Ascending aorta (tissue), 2 donors: ENCODE results near the gene DNAJC13. TPM values are rescaled to one million over a fixed set of nuclear protein-coding genes. Genes with fewer than 3 reads are reported as not detected.
"Not testable (repeated sequence)": the region's sequence is repeated elsewhere in the genome, so short reads cannot be mapped to it uniquely, and the experiment has no call there.

Experiments
- DNase-seq, 2 donors: peaks; one replicate each; pipeline ENCODE4 v3.0.0-alpha.2; 2019; ENCODE audit warnings: low spot score in 2 of 2
- H3K27ac ChIP-seq, 2 donors: fragments of 200-600 bp; sonication (generic); one replicate each; pipeline ENCODE4 v1.5.1; 2016 to 2017; ENCODE audit warnings: mild to moderate bottlenecking in 1 of 2
- H3K27me3 ChIP-seq: fragments of 200-600 bp; sonication (generic); one replicate; pipeline ENCODE4 v1.5.1; 2017
- H3K36me3 ChIP-seq, 2 donors: fragments of 200-600 bp; sonication (generic); one replicate each; pipeline ENCODE4 v1.5.1; 2016
- H3K4me1 ChIP-seq, 2 donors: fragments of 200-600 bp; sonication (generic); one replicate each; pipeline ENCODE4 v1.5.1; 2016 to 2017; ENCODE audit warnings: mild to moderate bottlenecking in 1 of 2
- H3K4me3 ChIP-seq, 2 donors: fragments of 200-600 bp; sonication (generic); one replicate each; pipeline ENCODE4 v1.5.1; 2016 to 2017; ENCODE audit warnings: mild to moderate bottlenecking in 1 of 2
- H3K9me3 ChIP-seq, 2 donors: fragments of 200-600 bp; sonication (generic); one replicate each; pipeline ENCODE4 v1.5.1; 2016
- CTCF ChIP-seq, 3 experiments: fragments of 200-600 bp in 2 of 3; fragments of 450-650 bp in 1 of 3; sonication (generic) in 2 of 3; IDR thresholded peaks; one replicate each; pipeline ENCODE4 v1.5.1; 2016 to 2019; ENCODE audit warnings: antibody characterized with exemption in 3 of 3, mild to moderate bottlenecking in 1 of 3, moderate library complexity in 1 of 3
- intact Hi-C: fragments of 100-400 bp; cut with DNase I; formaldehyde crosslinking; loops from one replicate; pipeline ENCODE4 v1.15.1; 2023
- total RNA-seq: library from RNA; depleted of rRNA; stranded (reverse); fragments of >200 nt; gene quantifications from one replicate; pipeline ENCODE4 v1.1.0, GENCODE V29; 2016

Gene DNAJC13
- total RNA-seq, 1 donor from 2014 or later: 29.4 TPM

GRCh38 chr3:132394320-132394719 is 23.0 kb upstream of the DNAJC13 start:
- intact Hi-C loops: no loop called here
- H3K9me3 ChIP-seq: no peaks in the 10 kb centered on the region
- no peaks in the 10 kb centered on the region for H3K36me3 ChIP-seq
- H3K4me1 ChIP-seq: no peaks in the 10 kb centered on the region
- no peak for DNase-seq
- H3K27ac ChIP-seq: no peak overlapping the region
- TF ChIP-seq CTCF (IDR thresholded peaks at IDR 0.05): no peak
- H3K4me3 ChIP-seq: no peak overlapping the region
- no peaks in the 10 kb centered on the region for H3K27me3 ChIP-seq

DNA sequence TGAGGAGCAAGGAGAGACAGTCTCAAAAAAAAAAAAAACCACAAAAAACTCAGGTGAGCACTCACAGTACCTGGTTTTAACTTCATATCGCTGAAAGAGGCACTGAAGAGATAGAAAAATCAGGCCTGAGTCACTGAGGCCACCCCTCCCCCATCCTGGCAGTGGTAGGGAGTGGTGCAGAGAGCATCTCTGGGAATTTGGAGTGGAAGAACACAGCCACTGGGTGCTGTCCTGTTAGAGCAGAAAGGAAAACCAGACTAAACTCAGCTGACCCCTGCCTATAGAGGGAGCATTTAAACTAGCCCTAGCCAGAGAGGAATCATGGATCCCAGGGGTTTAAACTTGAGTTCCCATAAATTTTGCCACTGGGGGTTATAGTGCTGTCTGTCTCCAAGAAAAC is 22.2 kb upstream of the DNAJC13 start:
- Histone ChIP-seq H3K36me3 (no peaks in the 10 kb centered on the region), H3K4me1 (no peaks in the 10 kb centered on the region), H3K27ac (no peak overlapping the region), H3K4me3 (no peak overlapping the region), H3K27me3 (no peaks in the 10 kb centered on the region), H3K9me3 (no peaks in the 10 kb centered on the region)
- DNase-seq: no peak
- no peak for TF ChIP-seq CTCF (IDR thresholded peaks at IDR 0.05)
- intact Hi-C loops: loop anchor here (5.0 kb wide), 1 partner anchor 43 kb away; no protein-coding TSS in a partner anchor

DNA sequence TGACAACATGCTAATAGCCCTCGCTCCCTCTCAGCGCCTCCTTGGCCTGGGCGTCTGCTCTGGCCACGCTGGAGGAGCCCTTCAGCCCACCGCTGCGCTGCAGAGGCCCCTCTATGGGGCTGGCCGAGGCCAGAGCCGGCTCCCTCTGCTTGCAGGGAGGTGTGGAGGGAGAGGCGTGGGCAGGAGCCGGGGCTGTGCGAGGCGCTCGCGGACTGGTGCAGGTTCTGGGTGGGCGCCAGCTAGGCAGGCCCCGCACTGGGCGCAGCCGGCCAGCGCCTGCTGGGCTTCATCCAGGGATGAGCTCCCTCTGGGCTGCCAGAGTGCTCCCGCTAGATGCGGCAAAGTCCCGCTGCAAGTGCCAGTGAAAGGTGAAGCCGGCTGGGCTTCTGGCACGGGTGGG is 21.0 kb upstream of the DNAJC13 start:
- intact Hi-C loops: loop anchor here (5.0 kb wide), 1 partner anchor 44 kb away; no protein-coding TSS in a partner anchor
- Histone ChIP-seq H3K27ac (no peak overlapping the region), H3K9me3 (no peaks in the 10 kb centered on the region), H3K27me3 (no peaks in the 10 kb centered on the region), H3K36me3 (no peaks in the 10 kb centered on the region), H3K4me3 (no peak overlapping the region), H3K4me1 (no peaks in the 10 kb centered on the region)
- no peak for TF ChIP-seq CTCF (IDR thresholded peaks at IDR 0.05)
- no peak for DNase-seq

GRCh38 chr3:132396776-132397175 is 20.5 kb upstream of the DNAJC13 start:
- intact Hi-C loops: loop anchor here (5.0 kb wide), 1 partner anchor 44 kb away; no protein-coding TSS in a partner anchor
- not testable (repeated sequence) for H3K4me1 ChIP-seq, H3K27ac ChIP-seq, DNase-seq, H3K9me3 ChIP-seq, H3K4me3 ChIP-seq, H3K36me3 ChIP-seq, H3K27me3 ChIP-seq

- intact Hi-C loops: loop anchor here (5.0 kb wide), 1 partner anchor 47 kb away; no protein-coding TSS in a partner anchor
- Histone ChIP-seq H3K27me3 (no peaks in the 10 kb centered on the region), H3K9me3 (no peaks in the 10 kb centered on the region), H3K4me1 (no peaks in the 10 kb centered on the region), H3K27ac (no peak overlapping the region), H3K36me3 (no peaks in the 10 kb centered on the region), H3K4me3 (no peak overlapping the region)
- DNase-seq: no peak
- TF ChIP-seq CTCF (IDR thresholded peaks at IDR 0.05): peak; percentile 36 to 62 (median 47)
Observed at GRCh38 chr3:132399054-132399929, 18.0 kb upstream of the DNAJC13 start.

DNA sequence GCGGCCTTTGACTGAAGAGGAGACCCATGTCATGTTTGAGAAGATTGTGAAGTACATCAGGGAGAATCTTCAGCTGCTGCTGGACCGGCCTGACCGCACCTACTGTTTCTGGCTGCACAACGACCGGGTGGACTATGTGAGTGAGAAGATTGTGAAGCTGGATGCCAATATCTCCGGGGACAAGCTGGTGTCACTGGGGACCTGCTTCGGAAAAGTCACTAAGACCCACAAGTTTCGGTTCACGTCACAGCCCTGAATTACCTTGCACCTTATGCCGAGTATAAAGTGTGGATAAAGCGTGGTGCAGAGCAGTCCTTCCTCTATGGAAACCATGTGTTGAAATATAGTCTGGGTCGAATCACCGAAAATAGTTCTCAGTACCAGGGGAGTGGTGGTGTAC is 16.0 kb upstream of the DNAJC13 start:
- TF ChIP-seq CTCF (IDR thresholded peaks at IDR 0.05): no peak
- Histone ChIP-seq H3K27ac (no peak overlapping the region), H3K27me3 (no peaks in the 10 kb centered on the region), H3K9me3 (no peaks in the 10 kb centered on the region), H3K4me3 (no peak overlapping the region), H3K4me1 (no peaks in the 10 kb centered on the region), H3K36me3 (no peaks in the 10 kb centered on the region)
- intact Hi-C loops: no loop called here
- no peak for DNase-seq
